GM12891 (cell line): ENCODE data around the gene PCDHGA5.
A peak's percentile ranks its signal among the peaks of the same experiment; 100 is the strongest.

Experiments
- DNase-seq: peaks from one replicate; pipeline ENCODE4 v3.0.0; 2011; ENCODE audit warnings: low spot score; ENCODE audit not compliant: insufficient read length
- FAIRE-seq: peaks from 2 replicates; lab custom pipeline; 2011; peaks lifted over from hg19 to GRCh38; lab: Jason Lieb, UNC
- PAX5 ChIP-seq: IDR thresholded peaks from 2 replicates; pipeline ENCODE4 v1.6.1; 2011; ENCODE audit warnings: low read length, moderate library complexity, mild to moderate bottlenecking; ENCODE audit not compliant: insufficient read depth, severe bottlenecking
- POLR2A ChIP-seq: IDR thresholded peaks from 2 replicates; pipeline ENCODE4 v1.6.1; 2011; ENCODE audit warnings: low read depth, low read length, control low read depth
- POLR2AphosphoS5 ChIP-seq: IDR thresholded peaks from 2 replicates; pipeline ENCODE4 v1.6.1; 2011; ENCODE audit warnings: low read depth, low read length, control low read depth
- POU2F2 ChIP-seq: IDR thresholded peaks from 2 replicates; pipeline ENCODE4 v1.6.1; 2011; ENCODE audit warnings: low read depth, mild to moderate bottlenecking, control low read depth, low read length, moderate library complexity
- SPI1 ChIP-seq: IDR thresholded peaks from 2 replicates; pipeline ENCODE4 v1.6.1; 2011; ENCODE audit warnings: low read depth, low read length, control low read depth
- TAF1 ChIP-seq: IDR thresholded peaks from 2 replicates; pipeline ENCODE4 v1.6.1; 2011; ENCODE audit warnings: low read depth, low read length, control low read depth

PCDHGA5 gene

GRCh38 chr5:141349917-141350619, 13.9 kb upstream of the PCDHGA5 start, which contains the start of gene PCDHGB1:
Gene PCDHGB1 (plus strand): TSS chr5:141350099. CDS start chr5:141350261, 162 bp downstream.
- DNase-seq, result peak; percentile 58
- peak; percentile 45 for FAIRE-seq
- TF ChIP-seq TAF1 (no peak), POLR2A (no peak), SPI1 (no peak), POLR2AphosphoS5 (no peak), PAX5 (no peak), POU2F2 (no peak)

GRCh38 chr5:141351591-141351990, 12.4 kb upstream of the PCDHGA5 start:
- DNase-seq (no peak), FAIRE-seq (no peak)
- TF ChIP-seq POU2F2 (no peak), POLR2A (no peak), POLR2AphosphoS5 (no peak), SPI1 (no peak), PAX5 (no peak), TAF1 (no peak)

GRCh38 chr5:141354900-141355469, 9.0 kb upstream of the PCDHGA5 start, which contains the start of gene PCDHGA4:
Gene PCDHGA4 (plus strand): TSS chr5:141355021. CDS start chr5:141355108, 87 bp downstream.
- no peak for TF ChIP-seq POLR2AphosphoS5
- no peak for TF ChIP-seq TAF1
- TF ChIP-seq PAX5, result no peak
- no peak for TF ChIP-seq POLR2A
- TF ChIP-seq POU2F2, result no peak
- no peak for TF ChIP-seq SPI1
- no peak for FAIRE-seq
- DNase-seq, result no peak

GRCh38 chr5:141355641-141356040, 8.3 kb upstream of the PCDHGA5 start:
- no peak for DNase-seq
- TF ChIP-seq TAF1 (no peak), POLR2A (no peak), POLR2AphosphoS5 (no peak), PAX5 (no peak), SPI1 (no peak), POU2F2 (no peak)
- no peak for FAIRE-seq

- FAIRE-seq (no peak), DNase-seq (no peak)
- TF ChIP-seq SPI1, result no peak
These were observed 7.8 kb upstream of the PCDHGA5 start for GRCh38 chr5:141356133-141356532.

- FAIRE-seq, result no peak
- DNase-seq, result no peak
- TF ChIP-seq POLR2A, result no peak
- no peak for TF ChIP-seq PAX5
- TF ChIP-seq POLR2AphosphoS5, result no peak
- no peak for TF ChIP-seq TAF1
- no peak for TF ChIP-seq POU2F2
These were observed 7.0 kb upstream of the PCDHGA5 start for GRCh38 chr5:141356950-141357349.

- DNase-seq (peak; percentile 42), FAIRE-seq (peak; percentile 16)
- TF ChIP-seq POLR2AphosphoS5 (no peak), PAX5 (no peak), POLR2A (no peak), SPI1 (no peak), POU2F2 (no peak), TAF1 (no peak)
These were observed 4.1 kb upstream of the PCDHGA5 start, which contains the start of gene PCDHGB2 for GRCh38 chr5:141359790-141360426. Gene PCDHGB2 (plus strand): TSS chr5:141359994. CDS start chr5:141360136, 142 bp downstream.

- DNase-seq (no peak), FAIRE-seq (no peak)
- TF ChIP-seq TAF1 (no peak), SPI1 (no peak), POLR2AphosphoS5 (no peak), PAX5 (no peak), POLR2A (no peak), POU2F2 (no peak)
These were observed 3.3 kb upstream of the PCDHGA5 start for GRCh38 chr5:141360685-141361084.

GRCh38 chr5:141362719-141363118, 1.2 kb upstream of the PCDHGA5 start:
- FAIRE-seq, result no peak
- no peak for TF ChIP-seq POU2F2
- no peak for TF ChIP-seq POLR2AphosphoS5
- TF ChIP-seq SPI1, result no peak
- no peak for DNase-seq
